Cardiac septum (tissue), 1 donor: ENCODE results near the gene SMIM20. TPM values are rescaled to one million over a fixed set of nuclear protein-coding genes. Genes with fewer than 3 reads are reported as not detected.

ENCODE experiments used
- DNase-seq: peaks from one replicate; pipeline ENCODE4 v3.0.0-alpha.2; 2020; ENCODE audit warnings: low spot score
- intact Hi-C: fragments of 100-400 bp; cut with DNase I; formaldehyde crosslinking; loops from one replicate; pipeline ENCODE4 v1.14.0; 2022
- total RNA-seq: library from RNA; stranded (reverse); fragmentation: NEBNext Ultra II Directional; extraction: Animal tissue kit (Norgen Biotek cat#: 25700); gene quantifications from one replicate; pipeline ENCODE4 v1.2.1, GENCODE V29; 2021
- donor health status: DM: no; HTN: no; CAD: no.

SMIM20 gene
- total RNA-seq, 1 donor from 2014 or later: 34.7 TPM

GRCh38 chr4:25949173-25949748 is 35.2 kb downstream of the SMIM20 start:
- intact Hi-C loops: no loop called here
- DNase-seq: no peak

DNA sequence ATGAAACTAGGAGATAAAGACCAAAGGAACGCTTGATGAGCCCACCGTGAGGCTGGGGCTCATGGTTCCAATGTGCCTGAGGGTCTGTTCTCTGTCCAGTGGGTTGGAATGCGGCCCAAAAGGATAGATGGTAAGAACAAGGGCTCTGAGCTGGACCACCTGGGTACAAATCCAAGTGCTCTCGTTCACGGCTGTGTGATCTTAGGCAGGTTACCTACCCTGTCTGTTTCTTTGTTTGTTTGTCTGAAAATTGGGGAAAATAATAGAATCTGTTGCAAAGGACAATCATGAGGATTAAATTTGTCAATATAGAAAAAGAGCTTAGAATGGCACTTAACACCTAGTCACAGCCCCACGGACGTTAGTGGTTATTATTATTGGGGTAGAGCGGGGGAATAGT is 36.0 kb downstream of the SMIM20 start:
- DNase-seq: no peak
- intact Hi-C loops: no loop called here

- DNase-seq: no peak
- intact Hi-C loops: no loop called here
Observed at GRCh38 chr4:25950461-25951389, 36.7 kb downstream of the SMIM20 start.

- no peak for DNase-seq
- intact Hi-C loops: no loop called here
Observed at GRCh38 chr4:25951390-25951952, 37.5 kb downstream of the SMIM20 start.

DNA sequence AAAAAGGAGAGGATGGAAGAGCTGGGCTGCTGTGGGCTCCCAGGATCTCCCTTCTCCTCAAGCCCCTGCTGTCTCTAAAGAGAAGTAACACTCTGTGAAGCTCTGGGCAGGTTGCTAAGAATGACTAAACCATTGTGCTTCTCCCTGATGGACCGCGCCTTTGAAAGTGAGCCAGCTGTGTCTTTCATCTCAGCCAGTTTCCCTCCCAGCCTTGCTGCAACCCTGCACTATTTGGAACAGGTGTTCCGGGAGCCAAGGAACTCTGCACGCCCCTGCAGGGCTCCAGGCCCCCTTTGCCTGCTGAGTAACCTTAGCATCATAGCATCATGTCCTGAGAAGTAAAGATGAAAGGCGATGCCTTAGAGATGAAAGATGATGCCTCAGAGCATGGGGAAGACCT is 39.7 kb downstream of the SMIM20 start:
- intact Hi-C loops: no loop called here
- DNase-seq: no peak

DNA sequence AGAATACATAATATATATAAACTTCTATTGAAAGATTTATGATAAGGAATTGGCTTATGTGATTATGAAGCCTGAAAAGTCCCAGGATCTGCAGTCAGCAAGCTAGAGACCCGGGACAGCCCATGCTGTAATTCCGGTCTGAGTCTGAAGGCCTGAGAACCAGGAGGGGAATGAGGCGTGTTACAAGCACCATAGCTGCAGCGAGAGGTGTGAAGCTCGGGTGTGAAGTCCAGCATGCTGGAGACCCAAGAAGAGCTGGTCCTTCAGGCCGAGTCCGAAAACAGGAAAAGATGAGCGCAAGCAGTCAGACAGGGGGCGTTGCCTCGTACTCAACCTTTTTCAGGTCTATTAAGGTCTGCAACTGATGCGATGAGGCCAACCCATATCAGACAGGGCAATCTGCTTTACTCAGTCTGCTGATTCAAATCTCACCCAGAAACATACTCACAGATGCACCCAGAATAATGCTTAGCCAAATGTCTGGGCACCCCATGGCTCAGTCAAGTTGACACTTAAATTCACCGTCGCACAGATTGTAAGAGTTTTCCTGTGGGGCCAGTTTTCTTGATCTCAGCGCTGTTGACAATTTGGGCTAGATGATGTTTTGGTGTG is 40.4 kb downstream of the SMIM20 start:
- intact Hi-C loops: no loop called here
- no peak for DNase-seq

DNA sequence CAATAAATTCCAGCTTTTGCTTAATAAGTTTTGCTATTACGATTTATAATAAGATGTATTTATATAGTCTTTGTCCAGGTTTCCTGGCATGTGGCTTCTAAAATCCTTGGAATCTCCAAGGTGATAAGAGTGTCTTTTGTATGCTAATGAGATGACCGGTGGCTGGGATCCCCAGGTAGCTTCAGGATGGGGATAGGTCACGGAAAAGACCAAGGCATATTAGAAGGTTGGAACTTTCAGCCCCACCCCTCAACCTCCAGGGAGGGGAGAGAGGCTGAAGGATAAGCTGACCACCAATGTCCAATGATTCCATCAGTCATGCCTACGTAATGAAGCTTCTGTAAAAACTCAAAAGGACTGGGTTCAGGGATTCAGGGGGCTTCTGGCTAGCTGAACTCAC is 41.7 kb downstream of the SMIM20 start:
- no peak for DNase-seq
- intact Hi-C loops: no loop called here

DNA sequence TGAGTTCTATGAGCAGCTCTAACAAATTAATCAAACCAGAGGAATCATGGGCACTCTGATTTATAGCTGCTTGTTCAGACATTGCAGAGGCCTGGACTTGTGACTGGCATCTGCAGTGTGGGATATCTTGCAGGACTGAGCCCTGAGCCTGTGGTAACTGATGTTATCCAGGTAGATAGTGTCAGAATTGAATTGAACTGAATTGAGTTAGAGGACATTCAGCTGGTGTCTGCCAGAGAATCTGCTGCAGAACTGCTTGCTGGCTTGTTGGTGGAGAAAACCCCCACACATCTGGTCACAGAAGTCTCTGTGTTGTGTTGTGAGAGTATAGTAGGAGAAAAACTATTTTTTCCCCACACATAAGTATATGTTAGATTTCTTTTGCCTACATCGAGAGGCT is 42.2 kb downstream of the SMIM20 start:
- no peak for DNase-seq
- intact Hi-C loops: no loop called here

GRCh38 chr4:25958110-25958509 is 44.1 kb downstream of the SMIM20 start:
- intact Hi-C loops: no loop called here
- no peak for DNase-seq

- no peak for DNase-seq
- intact Hi-C loops: no loop called here
Observed at GRCh38 chr4:25962393-25962792, 48.4 kb downstream of the SMIM20 start.

DNA sequence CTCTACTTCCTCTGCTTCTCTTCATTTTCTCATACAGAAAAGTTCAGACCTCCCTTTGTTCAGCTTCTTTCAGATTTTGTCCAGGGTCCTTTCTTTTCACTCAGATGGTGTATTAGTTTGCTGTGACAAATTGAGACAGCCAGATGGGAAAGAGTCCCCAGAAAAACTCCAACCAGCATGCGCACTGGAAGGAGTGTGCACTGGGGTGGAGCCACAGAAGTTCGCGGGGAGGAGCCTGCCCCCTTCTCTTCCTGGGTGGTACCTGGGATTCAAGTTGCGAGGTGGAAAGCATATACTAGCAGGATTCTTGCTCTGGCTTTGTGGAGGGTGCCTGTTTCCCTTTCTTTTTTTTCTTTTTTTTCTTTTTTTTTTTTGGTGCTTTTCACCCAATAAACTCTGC is 51.6 kb downstream of the SMIM20 start:
- DNase-seq: no peak
- intact Hi-C loops: no loop called here

- DNase-seq: no peak
- intact Hi-C loops: no loop called here
Observed at GRCh38 chr4:25966171-25966570, 52.2 kb downstream of the SMIM20 start.

- DNase-seq: no peak
- intact Hi-C loops: no loop called here
Observed at GRCh38 chr4:25969374-25970155, 55.5 kb downstream of the SMIM20 start.

DNA sequence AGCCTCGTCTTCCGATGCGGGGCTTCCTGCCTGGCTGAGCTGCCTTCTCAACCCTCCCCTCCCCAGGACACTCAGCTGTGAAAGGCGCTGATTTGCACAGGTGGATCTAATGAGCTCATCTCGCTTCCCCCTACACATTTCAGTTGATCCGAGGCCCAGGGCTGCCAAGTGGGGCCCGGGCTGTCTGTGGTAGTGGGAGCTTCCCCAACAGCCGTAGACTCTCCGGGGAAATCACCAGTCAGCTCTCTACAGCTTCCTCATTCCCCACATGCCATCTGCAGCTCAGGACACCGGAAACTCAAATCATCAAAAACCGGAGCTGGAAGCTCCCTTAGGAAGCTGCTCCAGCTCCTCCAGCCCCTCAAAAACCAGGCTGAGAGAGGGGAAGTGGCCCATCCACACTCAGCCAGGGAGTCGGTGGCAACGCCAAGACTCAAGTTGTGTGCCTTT is 56.2 kb downstream of the SMIM20 start:
- intact Hi-C loops: no loop called here

GRCh38 chr4:25970691-25971432 is 56.8 kb downstream of the SMIM20 start:
- no peak for DNase-seq
- intact Hi-C loops: no loop called here

More for the DNA sequence above, 56.2 kb downstream of the SMIM20 start:
- DNase-seq: no peak

DNA sequence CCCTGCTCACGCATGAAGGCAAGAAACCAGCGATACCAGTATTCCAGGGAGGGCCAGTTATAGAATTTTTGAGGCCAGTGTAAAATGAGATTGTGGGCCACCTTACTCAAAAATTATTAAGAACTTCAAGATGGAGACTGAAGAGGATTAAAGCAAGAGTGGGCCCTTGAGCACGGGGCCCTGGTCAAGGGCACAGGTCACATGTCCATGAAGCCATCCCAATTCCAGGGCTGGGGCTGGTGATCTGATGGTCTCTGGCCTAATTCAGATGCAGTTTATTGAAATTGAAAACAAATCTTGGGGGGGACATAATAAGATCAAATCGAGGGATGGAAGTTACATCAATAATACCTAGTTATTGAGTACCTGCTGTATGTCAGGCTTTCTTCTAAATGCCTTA is 58.3 kb downstream of the SMIM20 start:
- no peak for DNase-seq
- intact Hi-C loops: no loop called here

DNA sequence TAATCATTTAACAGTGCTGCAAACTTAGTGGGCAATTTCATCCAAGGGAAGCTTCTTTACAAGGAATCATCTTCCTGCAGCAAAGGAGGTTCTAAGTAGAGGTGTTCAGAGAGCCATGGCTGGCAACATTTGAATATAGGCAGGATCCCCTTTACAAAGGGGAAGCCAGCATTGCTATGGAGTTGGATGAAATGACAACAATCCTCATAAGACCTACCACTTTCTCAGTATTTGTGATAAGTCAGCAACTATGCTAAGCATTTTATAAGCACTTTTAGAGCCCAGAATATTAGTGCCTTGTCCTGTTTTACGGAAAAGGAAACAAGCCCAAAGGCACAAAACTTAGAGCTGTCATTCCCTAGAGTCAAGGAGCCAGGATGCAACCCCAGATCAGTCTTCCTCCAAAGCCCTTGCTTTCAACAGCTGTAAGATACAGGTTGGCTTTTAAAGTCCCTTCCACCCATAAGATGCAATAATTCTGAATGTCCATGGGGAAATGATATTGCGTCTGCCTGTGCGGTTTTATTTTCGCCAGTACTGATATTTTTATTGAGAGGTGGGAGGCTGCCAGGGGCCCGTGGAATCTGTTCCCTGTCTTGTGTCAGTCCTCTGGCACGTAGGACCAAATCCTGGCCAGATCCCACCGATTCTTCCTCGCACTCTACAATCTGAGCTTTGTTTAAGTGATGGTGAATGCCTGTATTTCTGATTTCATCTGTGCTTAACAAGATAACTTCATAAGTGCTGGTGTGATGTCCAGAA is 59.1 kb downstream of the SMIM20 start:
- DNase-seq: no peak
- intact Hi-C loops: no loop called here

DNA sequence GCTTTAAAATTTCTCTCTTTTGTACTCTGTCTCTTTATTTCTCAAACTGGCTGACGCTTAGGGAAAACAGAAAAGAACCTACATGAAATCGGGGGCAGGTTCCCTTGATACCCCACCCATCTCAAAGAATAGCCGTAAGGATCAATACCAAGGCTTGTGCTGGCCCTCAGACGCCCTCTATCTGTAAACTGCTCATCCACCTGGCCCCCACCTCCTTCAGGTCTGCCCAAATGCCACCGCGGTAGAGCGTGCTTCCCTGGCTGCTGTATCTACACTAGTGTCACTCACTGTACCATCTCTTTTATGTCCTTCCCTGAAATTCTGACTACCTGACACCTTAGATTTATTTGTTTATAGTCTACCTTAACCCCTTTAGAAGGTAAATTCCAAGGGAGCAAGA is 62.8 kb downstream of the SMIM20 start:
- no peak for DNase-seq
- intact Hi-C loops: no loop called here
